Stimulated activated naive CD4-positive, alpha-beta T cell treated with Interleukin-2 at 50 U/mL for 16 hours (primary cell): ENCODE results near the gene MAP4K4.

ENCODE experiments used
- DNase-seq: peaks from one replicate; lab custom pipeline; 2025; lab: John Stamatoyannopoulos, UW

The MAP4K4 gene

DNA sequence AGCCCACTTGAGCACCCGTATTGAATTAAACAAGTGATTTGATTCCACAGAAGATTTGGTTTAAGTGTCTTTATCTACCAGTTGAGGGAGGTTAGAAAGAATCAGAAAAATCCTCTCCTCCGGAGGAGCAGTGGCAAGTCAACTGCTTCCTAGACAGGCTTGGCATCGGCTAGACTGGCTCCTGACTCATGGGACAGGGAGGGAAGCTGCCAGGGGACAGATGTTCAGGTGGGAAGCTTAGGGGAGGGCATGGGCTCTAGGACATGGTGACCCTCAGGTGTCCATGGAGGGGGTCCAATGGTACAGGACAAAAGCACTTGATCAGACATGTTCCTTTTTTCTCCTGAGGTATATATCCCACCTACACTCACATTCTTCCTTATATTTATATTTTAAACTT, 175.0 kb downstream of the MAP4K4 start:
- no peak for DNase-seq

DNA sequence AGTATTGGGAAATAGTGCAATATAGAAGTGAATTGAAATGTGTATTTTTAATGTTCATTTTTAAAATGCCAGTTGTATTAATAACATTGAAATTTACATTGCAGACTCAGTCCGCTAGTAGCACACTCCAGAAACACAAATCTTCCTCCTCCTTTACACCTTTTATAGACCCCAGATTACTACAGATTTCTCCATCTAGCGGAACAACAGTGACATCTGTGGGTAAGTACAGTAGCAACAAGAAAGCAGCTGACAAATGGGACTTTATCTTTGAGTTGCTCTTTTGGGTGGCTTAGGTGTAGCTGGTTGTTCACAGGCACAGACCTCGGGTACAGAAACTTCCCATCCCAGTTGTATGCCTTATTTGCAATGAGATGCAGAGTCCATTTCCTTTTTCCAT, 176.0 kb downstream of the MAP4K4 start:
- no peak for DNase-seq

DNA sequence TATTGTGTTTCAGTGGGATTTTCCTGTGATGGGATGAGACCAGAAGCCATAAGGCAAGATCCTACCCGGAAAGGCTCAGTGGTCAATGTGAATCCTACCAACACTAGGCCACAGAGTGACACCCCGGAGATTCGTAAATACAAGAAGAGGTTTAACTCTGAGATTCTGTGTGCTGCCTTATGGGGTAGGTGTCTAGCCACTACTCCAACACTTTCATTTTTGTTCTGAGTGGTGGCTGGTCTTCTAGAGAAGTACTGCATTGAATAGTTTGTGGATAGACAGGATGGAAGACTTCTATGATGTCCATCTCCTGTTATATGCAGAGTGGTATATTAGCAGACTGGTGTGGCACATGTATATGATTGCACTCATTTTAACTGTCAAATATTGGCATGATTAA, 176.6 kb downstream of the MAP4K4 start:
- no peak for DNase-seq

DNA sequence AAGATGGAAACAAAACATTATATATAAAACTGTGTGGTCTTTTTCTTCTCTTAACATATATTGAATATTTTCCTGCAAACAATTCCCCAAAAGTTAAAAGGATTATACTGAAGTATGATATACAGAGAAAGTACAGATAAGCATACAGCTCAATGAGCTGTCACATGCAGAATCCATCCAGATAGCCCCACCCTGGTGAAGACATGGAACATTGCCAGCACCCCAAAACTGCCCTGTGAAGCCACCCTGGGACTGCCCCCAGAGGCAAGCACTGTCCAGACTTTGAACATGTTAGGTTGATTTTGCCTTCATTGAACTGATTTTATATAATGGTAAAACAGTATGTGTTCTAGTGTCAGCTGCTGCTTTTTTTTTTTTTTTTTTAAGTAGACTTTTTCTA, 182.0 kb downstream of the MAP4K4 start:
- DNase-seq: no peak

DNA sequence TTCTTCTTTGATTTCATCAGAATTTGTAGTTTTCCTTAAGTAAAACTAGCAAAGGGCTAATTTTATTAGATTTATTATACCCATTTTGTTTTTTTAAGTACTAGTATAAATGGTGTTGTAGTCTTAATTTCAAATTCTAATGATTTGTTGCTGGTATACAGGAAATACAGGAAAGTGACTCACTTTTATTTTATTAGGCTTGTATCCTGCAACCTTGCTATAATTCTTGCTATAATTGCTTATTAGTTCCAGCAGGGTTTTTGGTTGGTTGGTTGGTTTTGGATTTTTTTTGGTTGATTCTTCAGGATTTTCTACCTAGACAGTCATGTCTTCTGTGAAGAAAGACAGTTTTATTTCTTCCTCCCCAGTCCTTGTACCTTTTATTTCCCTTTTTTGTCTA, 183.6 kb downstream of the MAP4K4 start:
- no peak for DNase-seq

DNA sequence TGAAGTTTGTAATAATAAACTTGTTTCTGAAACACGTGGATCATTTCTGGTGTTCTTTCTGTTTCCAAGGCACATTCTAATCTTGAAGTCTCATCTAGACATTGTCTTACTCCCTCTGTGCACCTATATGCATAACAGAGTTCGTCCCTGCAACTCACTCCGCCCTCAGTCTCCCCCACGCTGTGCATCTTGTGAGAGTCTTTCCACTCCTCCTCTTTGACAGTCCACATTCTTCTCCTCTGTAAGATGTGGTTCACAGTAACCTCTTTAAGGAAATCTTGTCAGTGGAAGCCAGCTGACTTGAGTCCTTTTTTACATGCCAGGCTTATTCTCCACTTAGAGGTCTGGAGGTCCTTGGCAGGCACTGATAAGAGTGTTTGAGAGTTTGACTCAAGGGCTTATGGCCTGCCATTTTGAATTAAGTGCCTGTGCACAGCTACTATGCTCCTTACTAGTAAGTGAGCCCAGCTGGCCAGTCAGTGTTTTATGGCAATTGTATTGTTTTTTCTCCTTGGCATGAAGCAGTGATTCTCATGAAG, 185.3 kb downstream of the MAP4K4 start:
- DNase-seq: no peak

DNA sequence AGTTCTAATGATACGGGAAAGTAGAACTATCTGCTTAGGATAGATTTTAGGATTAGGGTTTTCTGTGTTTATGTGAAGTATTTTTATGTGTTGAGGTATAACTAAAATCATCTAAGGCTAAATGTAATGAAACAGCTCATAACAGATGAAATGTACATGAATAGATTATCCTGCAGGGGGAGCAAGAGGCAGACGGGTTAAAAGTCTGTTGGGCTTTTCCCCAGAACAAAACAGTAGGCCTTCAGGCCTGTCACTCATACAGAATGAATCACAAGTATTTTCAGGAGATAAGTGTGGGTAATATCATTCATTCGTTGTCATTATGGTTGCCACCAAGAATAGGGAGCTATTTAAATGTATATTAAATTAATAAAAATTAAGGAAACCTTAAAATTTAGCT, 186.4 kb downstream of the MAP4K4 start:
- DNase-seq: peak; percentile 16

DNA sequence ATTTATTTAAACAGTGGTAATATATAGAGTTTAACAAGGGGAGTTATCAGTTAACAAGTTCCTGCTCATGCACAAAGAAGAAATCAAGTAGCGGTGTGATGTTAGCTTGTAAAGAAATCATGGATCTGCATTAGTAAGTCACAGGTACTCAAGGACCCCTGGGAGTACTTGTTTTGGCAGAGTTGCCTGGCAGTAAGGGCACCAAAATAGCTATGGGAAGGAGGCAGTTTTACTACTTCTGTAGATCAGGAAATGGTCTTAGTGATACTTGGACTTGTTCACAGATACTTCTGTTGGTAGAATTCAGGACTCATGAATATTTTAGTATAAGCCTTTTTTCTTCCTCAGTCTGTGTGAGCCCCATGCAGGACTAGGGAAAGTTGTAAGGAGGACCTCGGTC, 186.9 kb downstream of the MAP4K4 start:
- DNase-seq: no peak

DNA sequence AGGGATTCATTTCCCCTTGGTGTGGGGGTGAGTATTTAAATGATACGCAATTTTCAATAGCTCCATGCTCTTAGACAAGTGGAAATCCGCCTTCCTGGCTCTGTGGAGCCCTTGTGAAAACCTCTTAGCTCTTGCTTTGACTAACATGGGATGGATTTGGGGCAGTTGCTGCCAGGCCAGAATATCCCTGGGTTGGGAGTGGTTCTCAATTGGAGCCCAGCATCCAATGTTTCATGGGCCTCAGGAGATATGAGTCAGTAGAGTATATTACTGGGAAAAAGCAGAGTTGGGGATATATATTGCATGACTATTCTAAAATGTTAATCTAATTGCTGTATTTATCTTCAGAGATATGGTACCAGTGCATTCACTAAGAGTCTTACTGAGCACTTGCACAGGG, 189.8 kb downstream of the MAP4K4 start:
- DNase-seq: no peak

DNA sequence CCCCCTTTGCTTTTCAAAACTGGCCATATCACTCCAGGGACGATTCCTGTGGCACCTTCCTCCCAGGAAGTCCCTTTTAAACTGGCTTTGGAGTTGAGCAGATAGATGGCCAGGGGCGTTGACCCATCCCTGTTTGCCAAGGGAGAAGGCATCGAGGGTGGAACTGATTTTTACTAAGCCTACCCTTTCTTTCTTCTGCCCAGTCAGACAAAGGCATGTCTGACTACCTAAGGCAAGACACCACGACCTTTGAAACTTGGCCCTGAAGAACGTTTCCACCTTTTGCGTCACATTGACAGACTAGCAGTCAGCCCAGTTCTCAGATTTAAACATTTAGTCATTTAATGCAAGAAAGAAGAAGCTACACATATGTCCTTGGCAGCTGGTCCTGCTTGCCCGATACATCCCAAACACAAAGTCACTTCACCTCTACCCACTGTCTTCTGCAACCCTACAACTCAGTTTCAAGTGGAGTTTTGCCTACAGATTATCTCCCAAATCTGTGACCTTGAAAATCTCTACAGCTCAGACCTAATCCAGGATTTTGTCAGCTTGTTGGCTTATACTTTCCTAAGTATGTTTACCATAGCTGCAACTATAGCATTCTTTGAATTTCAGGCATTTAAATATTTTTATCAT, 192.1 kb downstream of the MAP4K4 start:
- no peak for DNase-seq

DNA sequence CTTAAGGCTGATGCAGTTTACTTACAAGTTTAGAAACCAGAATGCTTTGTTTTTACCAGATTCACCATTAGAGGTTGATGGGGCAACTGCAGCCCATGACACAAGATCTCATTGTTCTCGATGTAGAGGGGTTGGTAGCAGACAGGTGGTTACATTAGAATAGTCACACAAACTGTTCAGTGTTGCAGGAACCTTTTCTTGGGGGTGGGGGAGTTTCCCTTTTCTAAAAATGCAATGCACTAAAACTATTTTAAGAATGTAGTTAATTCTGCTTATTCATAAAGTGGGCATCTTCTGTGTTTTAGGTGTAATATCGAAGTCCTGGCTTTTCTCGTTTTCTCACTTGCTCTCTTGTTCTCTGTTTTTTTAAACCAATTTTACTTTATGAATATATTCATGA, 194.9 kb downstream of the MAP4K4 start:
- no peak for DNase-seq

DNA sequence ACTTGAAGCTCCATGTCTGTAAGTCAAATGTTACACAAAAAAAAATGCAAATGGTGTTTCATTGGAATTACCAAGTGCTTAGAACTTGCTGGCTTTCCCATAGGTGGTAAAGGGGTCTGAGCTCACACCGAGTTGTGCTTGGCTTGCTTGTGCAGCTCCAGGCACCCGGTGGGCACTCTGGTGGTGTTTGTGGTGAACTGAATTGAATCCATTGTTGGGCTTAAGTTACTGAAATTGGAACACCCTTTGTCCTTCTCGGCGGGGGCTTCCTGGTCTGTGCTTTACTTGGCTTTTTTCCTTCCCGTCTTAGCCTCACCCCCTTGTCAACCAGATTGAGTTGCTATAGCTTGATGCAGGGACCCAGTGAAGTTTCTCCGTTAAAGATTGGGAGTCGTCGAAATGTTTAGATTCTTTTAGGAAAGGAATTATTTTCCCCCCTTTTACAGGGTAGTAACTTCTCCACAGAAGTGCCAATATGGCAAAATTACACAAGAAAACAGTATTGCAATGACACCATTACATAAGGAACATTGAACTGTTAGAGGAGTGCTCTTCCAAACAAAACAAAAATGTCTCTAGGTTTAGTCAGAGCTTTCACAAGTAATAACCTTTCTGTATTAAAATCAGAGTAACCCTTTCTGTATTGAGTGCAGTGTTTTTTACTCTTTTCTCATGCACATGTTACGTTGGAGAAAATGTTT, 196.3 kb downstream of the MAP4K4 start:
- no peak for DNase-seq

DNA sequence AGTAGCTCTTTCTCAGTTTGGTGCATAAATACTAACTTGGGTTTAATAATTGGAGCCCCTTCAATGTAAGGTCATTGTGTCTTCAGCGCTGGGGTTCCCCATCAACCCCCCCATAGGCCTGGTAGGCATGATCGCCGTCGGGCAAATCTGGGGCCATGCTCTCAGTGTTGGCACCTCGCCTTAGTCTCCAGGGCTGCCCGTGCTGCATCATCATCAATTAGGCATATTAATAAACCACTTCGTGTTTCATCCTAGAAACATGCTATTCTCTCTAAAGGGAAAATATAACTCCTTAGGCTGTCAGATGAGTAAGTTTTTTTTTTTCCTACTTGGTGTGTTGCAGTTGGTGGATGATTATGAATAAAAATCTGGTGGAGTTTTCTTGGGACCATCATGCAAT, 197.5 kb downstream of the MAP4K4 start:
- no peak for DNase-seq

DNA sequence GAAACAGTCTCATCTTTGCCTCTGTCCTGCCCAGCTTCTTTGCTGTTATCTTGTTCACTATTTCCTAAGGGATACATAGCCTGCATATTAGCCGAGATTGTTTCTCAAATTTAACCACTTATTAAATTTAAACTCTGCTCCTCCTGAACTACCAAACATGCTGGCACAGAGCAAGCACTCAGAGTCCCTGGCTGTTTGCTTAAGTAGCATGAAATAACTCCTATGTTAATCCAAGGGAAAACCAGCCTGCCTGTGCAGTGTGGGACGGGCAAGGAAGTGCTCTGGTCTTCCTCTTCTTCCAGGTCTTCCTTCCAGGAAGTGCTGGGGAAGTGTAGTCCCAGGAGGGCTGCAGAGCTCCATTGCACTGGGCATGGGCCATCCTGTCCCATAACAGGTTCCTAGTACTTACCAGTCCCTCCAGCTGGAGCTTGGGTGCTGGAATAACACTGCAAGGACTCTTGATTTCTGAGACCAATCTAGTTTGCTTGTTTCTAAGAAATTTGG, 198.4 kb downstream of the MAP4K4 start:
- no peak for DNase-seq

DNA sequence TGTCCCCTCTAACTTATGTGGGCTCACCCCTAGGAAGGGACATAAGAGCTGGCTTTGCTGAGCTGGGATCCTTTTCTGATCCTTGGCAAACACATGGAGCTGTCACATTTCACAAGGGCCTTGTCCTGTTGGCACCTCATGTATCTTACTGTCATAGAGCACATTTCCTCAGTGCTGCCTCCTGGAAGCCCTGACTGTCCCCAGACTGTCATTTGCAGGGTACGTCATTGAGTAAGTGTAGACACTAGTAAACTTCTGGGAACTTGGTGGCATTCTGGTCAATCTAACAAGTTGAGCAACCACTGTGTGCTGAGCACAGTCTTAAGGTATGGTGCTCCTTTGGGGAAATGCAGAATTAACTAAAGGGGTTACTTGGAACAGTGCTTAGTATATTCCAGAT, 199.8 kb downstream of the MAP4K4 start:
- DNase-seq: no peak

DNA sequence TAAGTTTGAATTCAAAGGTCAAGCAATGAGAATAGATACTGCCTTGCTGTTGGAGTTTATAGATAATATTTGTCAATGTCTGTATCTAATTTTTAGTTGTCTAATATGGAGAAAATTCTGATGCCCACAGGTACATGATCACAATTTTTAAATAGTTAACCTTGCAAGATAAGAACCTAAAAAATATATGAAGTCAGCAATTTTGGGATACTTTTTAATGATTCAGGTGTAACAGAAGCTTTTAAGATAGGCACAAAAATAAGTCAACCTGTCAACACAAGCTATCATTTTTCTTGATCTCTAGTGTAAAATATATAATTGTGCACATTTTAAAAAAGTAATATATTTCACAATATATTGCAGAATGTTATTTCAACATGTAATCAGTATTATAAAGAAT, 201.8 kb downstream of the MAP4K4 start:
- no peak for DNase-seq

DNA sequence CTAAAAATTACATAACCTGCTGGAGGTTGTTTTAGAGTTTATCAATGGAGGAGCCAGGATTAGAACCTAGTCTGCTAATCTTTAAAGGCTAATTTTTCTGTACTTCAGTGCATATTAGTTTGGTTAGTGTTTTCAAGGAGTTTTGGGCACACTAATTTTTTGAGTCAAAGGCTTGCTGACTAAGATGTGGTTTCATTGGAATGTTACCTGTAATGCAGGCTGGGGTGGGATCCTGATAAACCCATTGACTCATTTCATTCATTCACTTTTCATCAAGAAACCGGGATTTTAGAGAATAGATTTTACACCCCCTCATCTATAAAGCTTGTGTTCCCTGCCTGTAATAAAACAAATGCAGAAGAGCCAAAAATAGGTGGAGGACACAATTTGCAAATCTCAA, 202.4 kb downstream of the MAP4K4 start:
- no peak for DNase-seq

DNA sequence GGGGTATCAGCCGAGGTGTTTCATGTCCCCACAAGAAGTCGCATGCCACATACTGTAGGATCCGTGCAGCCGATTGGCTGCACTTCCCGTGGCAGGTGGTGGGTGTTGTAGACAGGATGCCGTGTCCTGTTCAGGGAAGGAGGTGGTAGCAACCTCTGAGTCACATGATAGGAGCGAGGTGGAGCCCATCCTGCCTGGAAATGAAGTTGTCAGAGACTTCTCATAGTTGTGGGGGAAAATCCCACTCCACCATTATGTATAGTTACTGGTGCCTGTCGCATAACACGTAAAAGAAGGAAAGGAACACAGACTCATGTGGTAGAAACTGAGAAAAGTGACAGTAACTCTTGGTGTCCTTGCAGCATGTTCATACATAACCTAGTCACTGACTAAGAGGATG, 202.9 kb downstream of the MAP4K4 start:
- peak; percentile 47 for DNase-seq

DNA sequence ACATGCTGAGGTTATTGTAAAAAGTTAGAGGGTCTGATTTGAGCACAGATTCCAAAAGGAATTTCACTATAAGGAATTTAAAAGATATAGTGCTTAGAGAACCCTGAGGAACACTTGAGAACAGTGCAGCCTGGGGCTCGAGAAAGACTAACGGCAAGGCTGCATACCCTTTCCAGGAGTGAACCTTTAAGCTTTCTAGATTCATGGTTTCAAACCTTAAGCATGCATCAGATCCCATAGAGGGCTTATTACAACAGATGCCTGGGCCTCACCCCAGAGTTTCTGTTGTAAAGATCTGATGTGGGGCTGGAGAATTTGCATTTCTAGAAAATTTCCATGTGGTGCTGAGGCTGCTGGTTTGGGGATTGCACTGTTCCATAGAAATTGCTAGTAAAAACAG, 203.7 kb downstream of the MAP4K4 start:
- DNase-seq: no peak

DNA sequence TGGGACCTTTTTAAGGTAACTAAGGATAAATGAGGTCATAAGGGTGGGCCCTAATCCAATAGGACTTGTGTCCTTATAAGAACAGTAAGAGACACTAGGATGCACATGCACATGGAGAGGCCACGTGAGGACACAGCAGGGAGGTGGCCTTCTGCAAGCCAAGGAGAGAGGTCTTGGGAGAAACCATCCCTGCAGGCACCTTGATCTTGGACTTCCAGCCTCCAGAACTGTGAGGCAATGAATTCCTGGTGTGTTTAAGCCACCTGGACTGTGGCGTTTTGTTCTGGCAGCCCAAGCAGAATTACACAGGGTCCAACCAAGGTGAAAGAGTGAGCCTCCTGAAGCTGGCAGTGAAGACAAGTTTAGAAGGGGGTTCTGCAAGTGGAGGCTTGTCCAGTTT, 204.7 kb downstream of the MAP4K4 start:
- no peak for DNase-seq

DNA sequence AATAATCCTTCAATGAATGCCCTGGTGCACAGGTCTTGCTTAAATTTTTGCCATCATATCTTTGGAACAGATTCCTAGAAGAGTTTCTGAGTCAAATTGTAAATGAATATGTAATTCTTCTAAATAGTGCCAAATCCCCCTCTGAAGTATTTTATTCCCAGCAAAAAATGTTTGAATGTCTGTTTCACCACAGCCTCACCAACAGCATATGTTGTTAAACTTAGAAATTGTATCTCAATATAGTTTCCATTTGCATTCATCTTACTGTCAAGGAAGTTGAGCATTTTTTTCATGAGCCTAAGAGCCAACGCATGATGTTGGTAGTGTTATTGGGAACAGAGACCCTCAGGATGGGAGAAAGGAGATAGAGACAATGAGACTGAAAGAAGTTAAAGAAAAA, 207.4 kb downstream of the MAP4K4 start:
- no peak for DNase-seq

DNA sequence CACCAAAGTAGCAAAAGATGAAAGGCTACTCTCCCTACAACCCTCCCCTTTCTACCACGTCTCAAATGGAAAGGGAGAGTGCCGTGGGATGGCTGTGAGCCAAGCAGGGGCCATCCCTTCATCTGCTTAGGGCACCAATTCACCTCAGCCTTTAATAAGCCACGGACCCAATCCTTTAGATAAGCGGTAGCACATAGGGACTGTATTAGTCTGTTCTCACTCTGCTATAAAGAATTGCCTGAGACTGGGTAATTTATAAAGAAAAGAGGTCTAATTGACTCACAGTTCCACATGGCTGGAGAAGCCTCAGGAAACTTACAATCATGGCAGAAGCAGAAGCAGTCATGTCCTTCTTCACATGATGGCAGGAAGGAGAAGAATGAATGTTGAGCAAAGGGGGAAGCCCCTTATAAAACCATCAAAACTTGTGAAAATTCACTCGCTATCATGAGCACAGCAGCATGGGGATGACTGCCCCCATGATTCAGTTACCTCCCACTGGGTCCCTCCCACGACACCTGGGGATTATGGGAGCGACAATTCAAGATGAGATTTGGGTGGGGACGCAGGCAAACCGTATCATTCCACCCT, 208.3 kb downstream of the MAP4K4 start:
- no peak for DNase-seq

DNA sequence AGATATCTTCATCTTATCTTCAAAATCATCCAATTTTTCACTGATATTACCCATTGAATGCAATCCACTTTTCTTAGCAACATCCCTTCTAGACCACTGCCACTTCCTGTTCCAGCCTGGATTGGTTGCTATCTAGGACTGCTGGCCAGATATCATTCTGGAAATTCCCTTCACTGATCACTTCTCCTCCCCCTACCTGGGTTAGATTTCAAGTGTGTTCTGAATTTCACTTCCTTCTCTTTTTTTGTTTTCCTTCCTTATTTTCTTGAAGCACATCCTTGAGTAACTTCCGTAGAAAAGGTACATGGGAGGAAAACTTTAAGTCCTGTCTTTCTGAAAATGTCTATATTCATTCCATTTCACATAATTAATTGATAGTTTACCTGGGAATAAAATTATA, 212.3 kb downstream of the MAP4K4 start:
- DNase-seq: no peak
